Measurements from ENCODE around the gene EEIG1. TPM values are rescaled to one million over a fixed set of nuclear protein-coding genes. Genes with fewer than 3 reads are reported as not detected.

Gene EEIG1
- total RNA-seq, 1 experiment from 2014 or later, result 176 TPM

GRCh38 chr9:127974001-127974768 lies 6.6 kb downstream of the EEIG1 start:
- Histone ChIP-seq H3K9me3 (ENCODE audit: insufficient read depth, low read depth) (no peaks in the 10 kb centered on the region), H3K4me3 (no peak overlapping the region), H3K79me2 (ENCODE audit: low read depth) (peaks cover 100% of the 10 kb centered on the region), H4K20me1 (ENCODE audit: insufficient read depth) (peaks cover 85% of the 10 kb centered on the region), H2AFZ (no peak overlapping the region), H3K36me3 (ENCODE audit: low read depth) (peaks cover 5% of the 10 kb centered on the region; the same call in 1 of the 2 replicates), H3K4me2 (peak overlapping the region; percentile 87), H3K9me2 (ENCODE audit: insufficient read depth) (no peaks in the 10 kb centered on the region), H3K27ac (no peak overlapping the region), H3K27me3 (ENCODE audit: insufficient read depth, low read depth) (no peaks in the 10 kb centered on the region), H3K4me1 (replicated peaks; ENCODE audit: insufficient read depth) (peaks cover 90% of the 10 kb centered on the region), H3F3A (ENCODE audit: insufficient read depth, low read depth) (peaks cover 44% of the 10 kb centered on the region)
- BruUV-seq (replicated peaks), result no TSS peak
- DNase-seq, result no peak
- CTCF ChIA-PET, result interaction anchor here (0.6 kb wide), 1 partner anchor 162 kb away, joined by 7 read pairs; no protein-coding TSS in a partner anchor
- intact Hi-C loops (cut with micrococcal nuclease; ENCODE audit: unreplicated experiment), result no loop called here
- POLR2A ChIA-PET (ENCODE audit: unreplicated experiment), result interaction anchor here (0.6 to 0.9 kb wide), 2 partner anchors 30 to 124 kb away, joined by 3 to 8 read pairs; no protein-coding TSS in a partner anchor
- no peak for TF ChIP-seq CTCF (conservative IDR thresholded peaks at IDR 0.05)
- no peak for TF ChIP-seq EZH2 (IDR thresholded peaks at IDR 0.05; ENCODE audit: low read depth)

DNA sequence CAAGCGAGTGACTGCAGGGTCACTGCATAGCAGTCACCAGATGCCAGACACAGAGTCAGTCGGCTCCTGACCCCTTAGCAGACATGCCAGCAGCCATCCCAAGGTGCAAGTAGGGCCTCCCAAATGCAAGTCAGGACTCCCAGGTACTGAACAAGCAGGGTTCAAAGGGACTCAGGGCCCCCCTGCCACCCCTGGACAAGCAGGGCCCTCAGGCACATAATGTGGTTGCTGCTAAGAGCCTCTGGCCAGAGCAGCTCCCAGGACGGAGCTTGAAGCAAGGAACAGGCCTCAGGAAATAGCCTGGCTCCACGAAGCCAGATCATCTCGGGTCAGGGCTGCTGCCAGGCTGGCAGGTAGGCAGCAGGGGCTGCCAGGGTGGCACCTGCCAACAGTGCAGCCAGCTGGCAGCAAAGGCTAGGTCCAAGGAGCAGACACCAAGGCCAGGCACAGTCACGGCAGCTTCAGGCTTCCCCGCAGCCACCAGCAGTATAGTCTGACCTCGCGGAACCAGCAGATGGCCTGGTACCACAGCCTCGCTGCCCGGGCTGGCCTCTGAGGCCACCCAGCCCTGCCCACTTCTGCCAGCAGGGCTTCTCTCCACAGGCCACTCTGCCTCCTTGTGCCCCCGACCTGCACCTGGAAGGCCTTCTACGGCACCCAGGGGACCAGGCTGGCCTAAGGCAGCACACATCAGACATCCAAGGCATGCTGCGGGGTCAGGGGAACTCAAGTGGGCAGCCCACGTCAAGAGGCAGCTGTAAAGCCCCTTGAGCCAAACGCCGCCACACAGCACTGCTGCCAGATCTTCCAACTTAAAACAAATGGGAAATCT lies 7.4 kb downstream of the EEIG1 start:
- H3K9me2 ChIP-seq (ENCODE audit: insufficient read depth), result no peaks in the 10 kb centered on the region
- H3K9me3 ChIP-seq (ENCODE audit: insufficient read depth, low read depth), result no peaks in the 10 kb centered on the region
- no peak for TF ChIP-seq EZH2 (IDR thresholded peaks at IDR 0.05; ENCODE audit: low read depth)
- no peak for TF ChIP-seq CTCF (conservative IDR thresholded peaks at IDR 0.05)
- no peak overlapping the region for H2AFZ ChIP-seq
- intact Hi-C loops (cut with micrococcal nuclease; ENCODE audit: unreplicated experiment), result no loop called here
- H3K79me2 ChIP-seq (ENCODE audit: low read depth), result peaks cover 100% of the 10 kb centered on the region
- peaks cover 97% of the 10 kb centered on the region for H3K4me1 ChIP-seq (replicated peaks; ENCODE audit: insufficient read depth)
- no peak for DNase-seq
- CTCF ChIA-PET, result no interaction called here
- peak overlapping the region; percentile 87; the same call in 1 of the 2 replicates for H3K4me2 ChIP-seq
- no TSS peak for BruUV-seq (replicated peaks)
- H3K4me3 ChIP-seq, result no peak overlapping the region
- POLR2A ChIA-PET (ENCODE audit: unreplicated experiment), result no interaction called here
- peaks cover 77% of the 10 kb centered on the region for H4K20me1 ChIP-seq (ENCODE audit: insufficient read depth)
- no peak overlapping the region; the same call in 1 of the 2 replicates for H3K27ac ChIP-seq
- no peaks in the 10 kb centered on the region for H3K27me3 ChIP-seq (ENCODE audit: insufficient read depth, low read depth)
- peaks cover 5% of the 10 kb centered on the region; the same call in 1 of the 2 replicates for H3K36me3 ChIP-seq (ENCODE audit: low read depth)
- peaks cover 52% of the 10 kb centered on the region for H3F3A ChIP-seq (ENCODE audit: insufficient read depth, low read depth)

DNA sequence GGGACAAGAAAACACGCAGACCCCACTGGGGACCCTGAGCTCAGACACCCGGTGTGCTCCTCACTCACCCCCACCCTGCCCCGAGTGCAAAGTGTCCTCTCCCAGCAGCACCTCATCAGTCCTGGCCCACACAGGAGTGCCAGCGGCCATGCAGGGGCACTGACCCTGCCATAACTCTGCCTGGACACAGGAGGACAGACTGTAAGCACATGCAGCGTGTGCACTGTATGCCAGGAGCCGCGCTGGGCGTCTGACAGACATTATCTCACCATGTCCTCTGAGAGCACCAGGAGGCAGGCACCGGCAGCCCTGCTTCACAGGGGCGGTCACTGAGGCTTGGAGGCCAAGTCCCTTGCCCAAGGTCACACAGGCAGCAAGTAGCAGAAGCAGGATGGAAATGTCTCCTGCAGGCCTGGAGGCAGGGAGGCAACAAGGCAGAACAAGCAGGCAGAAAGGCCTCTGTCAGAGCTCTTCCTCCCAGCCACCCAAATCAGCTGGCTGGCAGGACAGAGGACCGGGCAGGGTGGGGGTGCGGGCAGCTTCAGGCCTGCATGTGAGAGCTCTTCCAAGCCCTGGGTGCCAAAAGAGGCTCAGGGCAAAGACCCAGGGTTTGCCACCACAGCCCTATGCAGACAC lies 8.4 kb downstream of the EEIG1 start:
- Histone ChIP-seq H3K36me3 (ENCODE audit: low read depth) (peaks cover 5% of the 10 kb centered on the region; the same call in 1 of the 2 replicates), H4K20me1 (ENCODE audit: insufficient read depth) (peaks cover 67% of the 10 kb centered on the region), H3K27me3 (ENCODE audit: insufficient read depth, low read depth) (no peaks in the 10 kb centered on the region), H3K79me2 (ENCODE audit: low read depth) (peaks cover 100% of the 10 kb centered on the region), H3K4me3 (no peak overlapping the region), H3K9me3 (ENCODE audit: insufficient read depth, low read depth) (no peaks in the 10 kb centered on the region), H3K27ac (no peak overlapping the region), H3K4me2 (peak overlapping the region; percentile 87; the same call in 1 of the 2 replicates), H3K4me1 (replicated peaks; ENCODE audit: insufficient read depth) (peaks cover 97% of the 10 kb centered on the region), H3K9me2 (ENCODE audit: insufficient read depth) (no peaks in the 10 kb centered on the region), H3F3A (ENCODE audit: insufficient read depth, low read depth) (peaks cover 60% of the 10 kb centered on the region), H2AFZ (no peak overlapping the region)
- intact Hi-C loops (cut with micrococcal nuclease; ENCODE audit: unreplicated experiment), result no loop called here
- no peak for TF ChIP-seq CTCF (conservative IDR thresholded peaks at IDR 0.05)
- no peak for TF ChIP-seq EZH2 (IDR thresholded peaks at IDR 0.05; ENCODE audit: low read depth)
- DNase-seq, result no peak
- no TSS peak for BruUV-seq (replicated peaks)
- CTCF ChIA-PET, result interaction anchor here (1.6 kb wide), 1 partner anchor 63 kb away, joined by 3 read pairs; no protein-coding TSS in a partner anchor
- POLR2A ChIA-PET (ENCODE audit: unreplicated experiment), result interaction anchor here (1.0 kb wide), 1 partner anchor 8 kb away, joined by 4 read pairs; the partner anchor contains the start of gene EEIG1
